GM18951 (cell line): ENCODE measurements around the gene DNAJB4.
"Not testable (repeated sequence)": the region's sequence is repeated elsewhere in the genome, so short reads cannot be mapped to it uniquely, and the experiment has no call there.

Source experiments
- POLR2A ChIP-seq: IDR thresholded peaks from 4 replicates; pipeline ENCODE4 v1.6.1; 2011; ENCODE audit warnings: mild to moderate bottlenecking; ENCODE audit not compliant: insufficient read length, insufficient read depth; ENCODE audit errors: extremely low read depth
- in situ Hi-C: fragments of 300-500 bp; cut with MboI; formaldehyde crosslinking; loops from one replicate; pipeline ENCODE4 v1.12.0; 2022; ENCODE audit warnings: low sequenced_read_pairs, mixed read lengths, inconsistent platforms; ENCODE audit not compliant: unreplicated experiment

The DNAJB4 gene

DNA sequence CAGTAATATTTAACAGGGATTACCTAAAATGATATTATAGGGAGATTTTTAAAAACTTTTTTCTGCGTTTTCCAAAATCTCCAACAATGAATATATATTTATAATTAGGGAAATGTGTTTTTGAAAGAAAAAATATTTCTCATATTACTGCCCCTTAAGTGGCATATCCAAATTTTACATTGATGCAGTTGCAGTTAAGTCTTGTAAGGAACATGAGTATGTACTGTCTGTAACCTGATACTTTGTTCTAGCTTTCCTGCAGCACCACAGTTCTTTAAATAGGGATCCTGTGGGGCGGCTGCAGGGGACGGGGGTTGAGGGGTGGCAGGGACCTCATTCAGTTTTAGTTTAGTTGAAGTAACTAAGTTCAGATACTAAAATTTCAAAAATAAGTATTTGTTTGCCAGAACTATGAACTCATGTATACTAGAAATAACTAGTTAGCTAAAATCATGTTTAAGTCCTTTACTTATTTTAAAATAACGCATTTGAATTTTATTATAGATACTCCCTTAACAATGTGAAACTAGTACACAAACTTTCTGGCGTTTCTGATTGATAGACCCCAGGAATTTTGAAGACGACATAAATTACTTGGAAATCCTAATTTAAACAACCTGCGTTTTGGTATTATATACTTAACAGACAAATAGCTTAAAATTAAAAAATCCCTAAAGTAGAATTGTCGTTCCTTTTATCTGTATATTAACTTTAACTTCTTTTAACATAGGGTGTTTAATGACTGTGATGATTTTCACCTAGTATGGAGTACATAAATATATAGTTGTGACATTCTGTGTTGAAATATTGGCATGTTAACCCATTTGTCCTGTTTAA is 639 bp upstream of the DNAJB4 start:
- in situ Hi-C loops = no loop called here
- TF ChIP-seq POLR2A = peak; percentile 76

DNA sequence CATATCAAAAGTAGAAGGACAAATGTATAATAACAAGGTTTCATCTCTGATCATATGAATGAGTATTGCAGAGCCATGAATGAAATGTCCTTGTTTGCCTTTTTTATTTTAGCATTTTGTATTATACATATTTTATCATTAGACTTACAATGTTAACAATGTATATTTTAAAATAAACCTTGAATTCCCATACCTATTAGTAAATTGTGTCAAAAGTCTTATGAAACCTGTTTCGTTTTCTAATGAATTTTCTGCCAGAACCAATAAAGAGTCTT is 646 bp downstream of the DNAJB4 start:
- no peak for TF ChIP-seq POLR2A

DNA sequence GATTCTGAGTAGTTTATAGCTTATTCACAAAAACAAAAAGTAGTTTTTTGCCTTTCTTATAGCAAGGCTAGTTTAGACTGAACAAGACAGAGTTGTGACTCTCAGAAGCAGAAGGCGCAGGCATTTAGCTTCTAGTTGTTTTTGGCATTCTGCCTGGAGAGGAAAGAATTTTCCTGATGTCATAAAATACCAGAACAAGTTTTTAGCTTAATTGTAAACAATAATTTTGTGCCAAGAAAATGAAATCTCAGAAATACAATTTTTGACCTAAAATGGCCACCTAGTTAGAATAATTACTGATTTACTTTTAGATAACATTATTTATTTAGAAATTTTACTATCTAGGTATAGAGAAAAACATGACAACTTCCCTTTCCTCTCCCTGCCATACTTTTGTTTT is 1.0 kb downstream of the DNAJB4 start:
- TF ChIP-seq POLR2A = no peak
- in situ Hi-C loops = no loop called here

More for the DNA sequence above, 646 bp downstream of the DNAJB4 start:
- in situ Hi-C loops = no loop called here

DNA sequence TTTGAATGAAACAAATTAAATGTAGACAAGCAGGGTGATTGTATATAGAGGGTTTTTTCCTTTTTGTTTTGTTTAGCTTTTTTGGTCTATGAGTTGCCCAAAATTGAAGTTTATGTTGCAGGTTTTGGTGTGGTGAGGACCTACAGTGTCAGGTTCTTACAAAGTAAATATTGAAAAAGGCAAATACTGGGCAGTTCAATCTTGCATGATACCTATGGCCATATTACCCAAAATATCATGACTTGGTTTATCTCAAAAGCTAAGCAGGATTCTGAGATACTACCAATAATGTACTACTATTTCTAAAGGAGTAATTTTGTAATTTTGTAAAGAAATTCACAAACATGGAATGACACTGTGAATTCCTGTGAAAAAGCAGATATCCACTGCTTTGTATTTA is 1.8 kb downstream of the DNAJB4 start:
- in situ Hi-C loops = no loop called here
- TF ChIP-seq POLR2A = no peak

DNA sequence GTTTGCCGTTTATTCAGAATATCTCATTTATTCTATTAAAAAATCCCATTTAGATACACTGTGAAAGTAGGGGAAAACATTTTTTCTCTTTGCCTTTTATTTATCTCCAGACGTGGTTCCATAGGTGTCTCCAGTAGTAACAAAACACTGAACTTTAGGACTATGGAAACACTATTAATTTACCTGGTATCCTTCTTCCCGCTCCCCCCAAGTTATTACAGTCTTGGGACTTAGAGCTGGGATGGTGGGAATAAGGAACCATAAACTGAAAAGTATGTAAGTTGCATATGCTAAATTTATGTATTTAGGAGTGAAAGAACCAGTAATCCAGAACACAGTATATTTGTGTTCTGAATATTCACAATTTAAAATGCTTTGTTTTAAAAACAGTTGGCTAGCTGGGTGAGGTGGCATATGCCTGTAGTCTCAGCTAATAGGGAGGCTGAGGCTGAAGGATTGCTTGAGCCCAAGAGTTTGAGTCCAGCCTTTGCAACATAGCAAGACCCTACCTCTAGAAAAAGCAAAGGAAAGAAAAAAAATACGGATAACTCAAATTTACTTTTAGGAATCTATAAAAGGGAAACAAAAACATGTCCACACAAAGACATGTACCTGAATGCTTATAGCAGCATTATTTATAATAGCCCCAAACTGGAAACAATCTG is 3.1 kb downstream of the DNAJB4 start:
- TF ChIP-seq POLR2A = no peak
- in situ Hi-C loops = no loop called here

DNA sequence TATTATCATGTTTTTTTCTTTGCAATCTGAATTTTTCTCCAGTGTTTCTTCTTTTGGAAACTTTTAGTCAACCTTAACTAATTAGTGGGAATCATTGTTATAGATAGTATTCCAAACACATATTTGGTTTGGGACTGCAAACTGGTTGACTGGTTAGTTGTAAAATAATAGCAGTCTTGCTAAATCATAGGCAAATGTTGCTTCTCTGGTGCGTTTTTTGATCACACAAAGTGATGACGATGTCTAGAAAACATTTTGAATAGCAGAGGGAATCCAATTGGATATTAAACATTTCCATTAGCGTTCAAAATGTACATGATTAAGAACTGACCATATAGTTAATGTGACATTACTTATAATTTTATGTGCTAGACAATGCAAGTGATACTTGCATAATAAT is 4.5 kb downstream of the DNAJB4 start:
- TF ChIP-seq POLR2A = no peak
- in situ Hi-C loops = no loop called here

DNA sequence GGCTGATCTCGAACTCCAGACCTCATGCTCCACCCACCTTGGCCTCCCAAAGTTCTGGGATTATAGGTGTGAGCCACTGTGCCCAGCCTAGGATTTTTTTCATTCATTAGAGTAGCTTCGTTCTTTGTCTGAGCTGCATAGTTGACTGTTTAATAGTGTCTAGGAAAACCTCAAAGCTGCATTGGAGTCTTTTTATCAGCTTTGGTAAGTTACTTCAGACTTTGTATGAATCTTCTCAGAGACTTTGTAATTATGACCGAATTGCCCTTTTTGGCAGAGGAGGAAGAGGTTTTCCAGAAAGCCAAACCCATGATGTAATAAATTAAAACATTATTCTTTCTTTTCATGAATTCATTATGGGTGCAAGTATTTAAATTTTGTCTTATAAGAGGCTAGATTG is 5.1 kb downstream of the DNAJB4 start:
- TF ChIP-seq POLR2A = no peak
- in situ Hi-C loops = no loop called here

DNA sequence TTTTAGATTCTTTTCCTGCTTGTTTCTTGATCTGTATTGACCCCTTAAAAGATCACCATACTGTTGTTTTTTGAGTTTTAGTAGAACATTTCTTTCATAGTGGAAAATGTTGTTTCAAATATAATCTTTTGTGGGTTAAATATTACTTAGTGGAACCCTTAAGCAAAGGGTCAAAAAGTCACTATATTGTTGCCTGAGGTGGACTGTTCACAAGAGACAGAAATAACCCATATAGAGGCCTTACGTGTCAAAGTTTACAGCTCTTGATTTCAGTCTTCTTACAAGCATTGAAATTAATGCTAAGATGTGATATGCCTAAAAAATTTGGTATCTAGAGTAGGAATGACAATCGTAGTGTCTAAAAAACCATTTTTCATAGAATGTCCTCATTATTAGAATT is 6.3 kb downstream of the DNAJB4 start:
- no peak for TF ChIP-seq POLR2A
- in situ Hi-C loops = no loop called here

DNA sequence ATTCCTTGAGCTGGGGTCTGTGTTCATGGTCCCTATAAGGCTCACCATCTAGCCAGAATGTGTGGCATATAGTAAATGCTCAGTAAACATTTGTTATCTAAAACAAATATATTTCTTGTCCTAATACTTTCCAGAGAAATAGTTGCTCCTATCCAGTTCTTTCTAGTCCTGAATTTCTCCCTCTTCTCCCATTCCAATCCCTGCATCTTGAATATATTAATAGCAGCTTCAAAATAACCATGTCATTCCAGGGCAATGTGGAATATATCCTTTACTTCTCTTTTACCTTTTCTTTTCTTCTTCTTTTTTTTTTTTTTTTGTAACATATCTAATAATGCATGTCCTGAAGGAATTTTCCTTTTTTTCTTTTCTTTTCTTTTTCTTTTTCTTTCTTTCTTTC is 10.4 kb downstream of the DNAJB4 start:
- TF ChIP-seq POLR2A = no peak
- in situ Hi-C loops = no loop called here

DNA sequence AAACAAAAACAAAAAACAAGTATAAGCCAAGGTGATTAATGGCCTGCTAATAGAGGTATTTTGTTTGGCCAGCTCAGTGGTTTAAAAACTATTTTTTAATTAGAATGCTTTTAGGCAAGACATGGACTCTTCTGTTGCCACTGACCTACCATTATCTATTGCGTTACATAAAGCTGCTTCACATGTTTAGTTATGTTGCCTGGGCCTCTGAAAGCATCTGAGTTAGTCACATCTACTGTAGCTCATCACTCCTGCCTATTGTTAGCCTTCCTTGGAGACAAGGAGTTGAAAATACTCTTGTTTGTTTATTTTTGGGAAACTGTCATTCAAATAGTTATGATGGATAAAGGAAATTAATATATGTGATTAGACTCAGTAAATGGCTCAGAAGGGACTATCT is 14.3 kb downstream of the DNAJB4 start:
- in situ Hi-C loops = no loop called here
- no peak for TF ChIP-seq POLR2A

- in situ Hi-C loops = not testable (repeated sequence)
Observed at GRCh38 chr1:78021134-78021533, 16.4 kb downstream of the DNAJB4 start.

GRCh38 chr1:78029793-78030192 is 25.1 kb downstream of the DNAJB4 start:
- in situ Hi-C loops = no loop called here
- no peak for TF ChIP-seq POLR2A

- TF ChIP-seq POLR2A = no peak
Observed at GRCh38 chr1:78032996-78033796, 28.5 kb downstream of the DNAJB4 start.

DNA sequence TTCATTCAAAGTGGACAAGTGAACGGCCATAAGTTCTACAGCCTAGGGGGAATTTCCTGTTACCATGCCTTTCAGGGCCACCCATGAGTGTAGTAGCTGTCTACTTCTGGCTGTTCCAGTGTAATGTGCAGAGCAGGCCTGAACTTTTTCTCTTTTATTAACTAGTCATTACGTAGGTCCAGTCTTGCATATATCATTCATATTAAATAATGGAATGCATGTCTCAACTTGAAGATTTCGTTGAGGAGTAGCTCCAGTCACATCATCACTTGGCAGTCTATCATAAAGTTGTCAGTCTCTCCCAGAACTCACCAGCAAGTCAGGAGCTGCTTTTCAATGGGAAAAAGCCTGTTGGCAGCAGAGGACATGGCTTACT is 29.0 kb downstream of the DNAJB4 start:
- in situ Hi-C loops = no loop called here
- no peak for TF ChIP-seq POLR2A

More at GRCh38 chr1:78032996-78033796, 28.5 kb downstream of the DNAJB4 start:
- in situ Hi-C loops = no loop called here
